Measurements from ENCODE around the gene ATAD3B. TPM values are rescaled to one million over a fixed set of nuclear protein-coding genes. Genes with fewer than 3 reads are reported as not detected.

ATAD3B gene
- total RNA-seq, 1 experiment from 2014 or later, result 62.9 TPM

- no peak for TF ChIP-seq ZBTB33 (IDR thresholded peaks at IDR 0.05; ENCODE audit: extremely low read depth, insufficient replicate concordance, low read length)
- TF ChIP-seq SIN3A (IDR thresholded peaks at IDR 0.05; ENCODE audit: low read depth), result peak; percentile 85
- no peak for TF ChIP-seq EZH2phosphoT487 (IDR thresholded peaks at IDR 0.05; ENCODE audit: borderline replicate concordance)
- no peak; the same call in 1 of the 2 replicates for TF ChIP-seq CBX3 (IDR thresholded peaks at IDR 0.05; ENCODE audit: low read depth)
- peak; percentile 42; the same call in 1 of the 2 replicates for TF ChIP-seq EGR1 (IDR thresholded peaks at IDR 0.05; ENCODE audit: low read depth)
Observed at GRCh38 chr1:1471389-1472052, at the start of gene ATAD3B (continued).

GRCh38 chr1:1421907-1422464 lies 49.6 kb upstream of the ATAD3B start:
- H3K9me3 ChIP-seq (ENCODE audit: control insufficient read depth in 1 of 2, insufficient read depth in 1 of 2, low read depth in 1 of 2, low read length in 2 of 2), result no peaks in the 10 kb centered on the region
- H3K4me3 ChIP-seq (replicated peaks in 1 of 2; ENCODE audit: low read depth in 1 of 2, low read length in 2 of 2), result no peak overlapping the region; a peak in 1 of 4 replicates
- ChIA-PET CTCF (no interaction called here), RAD21 (ENCODE audit: low non-redundant PET in 1 of 2, low total read pairs in 2 of 2, uncharacterized antibody in 2 of 2, unreplicated experiment in 2 of 2) (interaction anchor here in 1 of 2 experiments (0.7 kb wide), 1 partner anchor 11 kb away, joined by 6 read pairs; no protein-coding TSS in a partner anchor), POLR2A (no interaction called here)
- no peaks in the 10 kb centered on the region for H3K9me2 ChIP-seq (ENCODE audit: insufficient read depth)
- no peaks in the 10 kb centered on the region for H3K36me3 ChIP-seq (ENCODE audit: control insufficient read depth in 1 of 2, insufficient read depth in 2 of 2, low read length in 2 of 2)
- DNase-seq (ENCODE audit: low read depth, low spot score) (no peak), ATAC-seq (no peak)
- peak overlapping the region; percentile 50 for H3K4me2 ChIP-seq (ENCODE audit: low read length)
- no peaks in the 10 kb centered on the region for H3K79me2 ChIP-seq (ENCODE audit: insufficient read depth, low read length)
- TF ChIP-seq JUND (IDR thresholded peaks at IDR 0.05) (no peak), CTCF (IDR thresholded peaks at IDR 0.05 in 2 of 3, conservative IDR thresholded peaks at IDR 0.05 in 1 of 3; ENCODE audit: borderline replicate concordance in 1 of 3, insufficient read depth in 1 of 3, low read depth in 2 of 3, low read length in 2 of 3) (no peak), MAX (IDR thresholded peaks at IDR 0.05) (no peak), POLR2A (IDR thresholded peaks at IDR 0.05; ENCODE audit: borderline replicate concordance, extremely low read depth, insufficient read depth, insufficient read length) (no peak), POLR2AphosphoS5 (IDR thresholded peaks at IDR 0.05; ENCODE audit: low read depth, low read length) (no peak), ZFX (IDR thresholded peaks at IDR 0.05) (no peak), SP1 (IDR thresholded peaks at IDR 0.05; ENCODE audit: low read depth) (no peak), SIN3A (IDR thresholded peaks at IDR 0.05; ENCODE audit: low read depth) (no peak), YY1 (IDR thresholded peaks at IDR 0.05; ENCODE audit: extremely low read depth, insufficient replicate concordance, low read depth, low read length) (no peak), ATF3 (IDR thresholded peaks at IDR 0.05) (no peak)
- peak overlapping the region; percentile 26 for H3K9ac ChIP-seq (ENCODE audit: low read length)
- intact Hi-C loops (cut with micrococcal nuclease), result no loop called here
- no peaks in the 10 kb centered on the region for H3K27me3 ChIP-seq (ENCODE audit: insufficient read depth, low read length)
- H4K20me1 ChIP-seq (ENCODE audit: insufficient read depth), result no peaks in the 10 kb centered on the region
- peak overlapping the region; percentile 40; the same call in 1 of the 2 replicates for H3K27ac ChIP-seq (ENCODE audit: low read depth, low read length)
- no peak overlapping the region for H2AFZ ChIP-seq (ENCODE audit: low read depth, low read length, poor library complexity, severe bottlenecking)
- peaks cover 21 to 43% of the 10 kb centered on the region in 2 experiments for H3K4me1 ChIP-seq (ENCODE audit: control insufficient read depth in 1 of 2, insufficient read depth in 2 of 2, low read length in 2 of 2)
- no TSS peak for BruUV-seq (replicated peaks)
